NCI-H2196 (cell line): ENCODE measurements around the gene DCXR.
A peak's percentile ranks its signal among the peaks of the same experiment; 100 is the strongest.
"Not testable (repeated sequence)": the region's sequence is repeated elsewhere in the genome, so short reads cannot be mapped to it uniquely, and the experiment has no call there.

ENCODE experiments used
- DNase-seq: peaks from one replicate; lab custom pipeline; 2025; ENCODE audit not compliant: unreplicated experiment; lab: John Stamatoyannopoulos, UW

The DCXR gene

DNA sequence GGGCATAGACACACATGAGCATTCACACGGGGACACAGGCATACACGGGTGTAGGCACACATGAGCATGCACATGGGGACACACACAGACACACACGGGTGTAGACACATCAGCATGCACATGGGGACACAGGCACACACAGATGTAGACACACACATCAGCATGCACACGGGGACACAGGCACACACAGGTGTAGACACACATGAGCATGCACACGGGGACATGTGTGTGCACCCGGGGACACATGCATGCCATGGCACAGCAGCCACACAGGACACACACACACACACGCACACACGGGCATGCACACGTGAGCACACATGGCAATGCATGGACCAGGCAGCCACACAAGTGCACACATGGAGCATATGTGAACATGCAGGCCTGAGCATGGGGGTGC is 5.2 kb upstream of the DCXR start:
- no peak for DNase-seq

DNA sequence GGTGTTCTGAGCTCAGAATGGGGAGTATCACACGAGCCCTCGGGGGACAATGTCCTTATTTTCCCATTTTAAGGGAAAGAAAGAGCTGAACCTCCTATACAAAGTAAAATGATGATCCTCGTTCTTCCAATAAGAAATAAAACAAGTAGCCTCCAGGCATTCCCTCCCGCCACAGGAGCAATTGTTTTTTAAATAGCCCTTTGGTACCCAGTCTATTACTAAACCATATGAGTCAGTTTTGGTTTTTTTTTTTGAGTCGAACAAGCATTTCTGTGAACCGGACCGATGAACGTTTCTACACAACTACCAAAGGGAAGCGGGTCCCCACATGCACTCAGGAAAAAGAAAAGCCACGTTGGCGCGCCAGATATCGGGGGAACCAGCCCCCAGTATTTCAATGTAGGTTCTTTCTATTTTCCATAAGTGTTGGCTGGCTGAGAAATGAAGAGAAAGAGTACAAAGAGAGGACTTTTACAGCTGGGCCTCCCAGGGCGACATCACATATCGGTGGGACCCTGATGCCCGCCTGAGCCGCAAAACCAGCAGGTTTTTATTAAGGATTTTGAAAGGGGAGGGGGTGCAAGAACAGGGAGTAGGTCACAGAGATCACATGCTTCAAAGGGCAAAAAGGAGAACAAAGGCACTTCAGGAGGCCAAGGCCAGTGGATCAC is 3.8 kb upstream of the DCXR start:
- DNase-seq, result no peak

DNA sequence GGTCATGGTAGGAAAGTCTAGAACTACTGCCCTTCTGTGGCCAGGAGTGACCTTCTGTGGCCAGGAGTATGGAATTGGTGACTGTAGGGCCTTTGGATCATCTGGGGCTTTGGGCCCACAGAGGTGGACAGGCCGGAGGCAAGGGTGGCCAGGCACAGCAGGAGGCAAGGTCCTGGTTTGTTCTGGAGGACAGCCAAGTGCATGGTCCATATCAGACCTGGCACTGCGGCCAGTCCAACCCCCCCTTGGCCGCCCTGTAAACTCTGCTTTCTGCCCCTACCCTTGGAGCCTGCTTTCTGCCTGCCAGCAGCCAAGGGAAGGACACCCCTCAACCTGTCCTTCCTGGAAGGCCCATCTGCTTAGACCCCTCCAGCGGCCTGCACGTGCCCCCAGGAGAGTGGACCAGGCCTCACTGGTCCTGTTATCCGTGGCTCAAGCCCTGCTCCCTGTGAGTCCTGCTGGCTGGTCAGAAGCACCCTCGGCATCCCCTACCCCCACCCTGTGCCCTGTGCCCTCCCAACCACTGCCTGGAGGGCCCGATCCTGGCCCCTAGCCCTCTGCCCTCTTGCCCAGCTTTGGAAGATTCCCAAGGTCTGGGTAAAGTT is 2.3 kb upstream of the DCXR start:
- no peak for DNase-seq

DNA sequence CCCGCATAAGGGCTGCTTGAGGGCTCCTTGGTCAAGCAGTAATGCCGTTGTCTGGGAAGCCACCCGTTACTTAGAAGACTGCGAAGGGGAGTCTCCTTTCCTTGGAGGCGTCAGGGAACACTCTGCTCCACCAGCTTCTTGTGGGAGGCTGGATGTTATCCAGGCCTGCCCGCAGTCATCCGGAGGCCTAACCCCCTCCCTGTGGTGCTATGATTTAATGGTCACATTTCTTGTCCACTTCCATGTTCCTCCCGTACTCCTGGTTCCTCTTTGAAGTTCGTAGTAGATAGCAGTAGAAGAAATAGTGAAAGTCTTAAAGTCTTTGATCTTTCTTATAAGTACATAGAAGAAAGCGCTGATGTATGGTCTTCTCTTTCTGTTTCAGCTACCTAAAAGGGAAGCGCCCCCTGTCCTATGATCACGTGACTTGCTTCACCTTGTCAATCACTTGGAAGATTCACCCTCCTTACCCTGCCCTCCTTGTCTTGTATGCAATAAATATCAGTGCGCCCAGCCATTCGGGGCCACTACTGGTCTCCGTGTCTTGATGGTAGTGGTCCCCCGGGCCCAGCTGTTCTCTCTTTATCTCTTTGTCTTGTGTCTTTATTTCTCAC is 1.4 kb upstream of the DCXR start:
- not testable (repeated sequence) for DNase-seq

DNA sequence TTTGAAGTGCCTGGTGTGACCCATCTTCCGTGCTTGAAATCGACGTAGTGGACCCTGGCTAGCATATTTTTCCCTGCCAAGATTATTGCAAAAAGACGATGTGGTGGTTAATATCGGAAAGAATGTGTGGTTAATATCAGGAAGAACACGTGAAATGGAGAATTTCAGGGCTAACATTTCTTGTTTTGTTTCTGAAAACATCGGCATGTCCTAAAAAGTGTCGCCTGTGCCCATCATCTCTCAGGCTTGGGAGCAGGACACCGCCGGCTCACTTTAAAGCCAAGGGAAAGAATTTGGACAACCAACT is 345 bp upstream of the DCXR start:
- no peak for DNase-seq

DNA sequence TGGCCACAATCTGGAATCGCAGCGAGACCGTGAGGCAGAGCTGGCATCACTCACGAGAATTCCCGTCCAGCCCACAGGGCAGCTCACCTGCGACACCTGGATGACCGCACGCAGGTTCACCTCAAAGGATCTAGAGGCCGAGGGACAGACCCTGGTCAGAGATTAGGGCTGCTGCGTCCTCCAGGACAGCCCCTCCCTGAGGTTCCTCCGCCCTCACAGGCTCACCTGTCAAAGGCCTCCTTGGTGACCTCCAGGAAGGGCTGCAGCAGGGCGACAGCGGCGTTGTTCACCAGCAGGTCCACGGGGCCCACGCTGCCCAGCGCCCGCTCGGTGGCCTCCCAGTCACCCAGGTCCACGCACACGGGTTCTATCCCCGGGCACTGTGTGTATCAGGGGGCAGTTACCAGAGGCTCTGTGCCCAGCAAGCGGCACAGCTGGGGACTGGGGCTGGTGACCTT is 834 bp downstream of the DCXR start:
- no peak for DNase-seq

DNA sequence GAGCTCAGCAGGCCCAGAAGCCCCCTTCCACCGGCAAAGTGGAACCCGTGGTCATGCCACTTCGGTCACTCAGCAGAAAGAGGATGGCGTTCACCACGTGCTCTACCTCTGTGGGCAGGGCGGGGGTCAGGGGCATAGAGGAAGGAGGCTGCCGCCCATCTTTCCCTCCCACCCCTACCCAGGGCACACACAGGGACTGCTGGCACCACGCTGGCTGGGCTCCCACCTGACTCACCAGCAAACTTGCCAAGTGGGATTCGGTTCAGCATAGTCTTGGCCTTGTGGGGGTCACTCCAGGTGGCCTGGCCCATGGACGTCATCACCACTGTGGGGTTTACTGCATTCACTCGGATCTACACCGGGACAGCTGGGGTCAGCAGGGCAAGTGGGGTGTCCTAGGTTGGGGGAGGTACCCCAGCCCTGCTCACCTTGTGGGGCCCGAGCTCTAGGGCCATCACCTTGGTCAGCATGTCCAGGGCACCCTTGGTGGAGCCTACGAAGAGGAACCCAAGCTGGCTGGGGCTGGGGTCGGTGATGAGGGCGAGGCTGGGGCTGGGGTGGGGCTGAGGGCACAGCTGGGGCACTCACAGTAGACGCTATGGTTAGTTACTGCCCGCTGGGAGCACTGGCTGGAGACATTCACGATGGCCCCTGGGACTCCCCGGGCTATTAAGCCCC is 1.4 kb downstream of the DCXR start:
- no peak for DNase-seq

DNA sequence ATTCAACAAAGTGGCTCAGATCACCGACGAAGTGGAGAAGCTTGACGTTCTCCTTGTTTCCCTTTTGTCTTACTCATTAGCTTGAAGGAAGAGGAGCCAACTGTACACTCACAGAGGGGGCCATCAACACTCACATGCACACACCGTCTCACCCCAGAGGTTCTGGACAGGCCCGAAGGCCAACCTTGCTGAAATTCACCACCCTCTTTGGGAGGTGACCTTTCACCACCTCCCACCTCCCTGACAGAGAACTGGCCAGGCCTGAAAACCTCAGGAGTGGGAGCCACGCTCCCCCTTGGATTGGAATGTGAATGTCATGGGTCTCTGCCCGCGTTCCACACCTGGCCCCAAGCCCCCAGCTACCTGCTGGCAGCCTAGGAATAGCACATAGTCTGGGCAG is 2.0 kb downstream of the DCXR start:
- DNase-seq, result no peak

DNA sequence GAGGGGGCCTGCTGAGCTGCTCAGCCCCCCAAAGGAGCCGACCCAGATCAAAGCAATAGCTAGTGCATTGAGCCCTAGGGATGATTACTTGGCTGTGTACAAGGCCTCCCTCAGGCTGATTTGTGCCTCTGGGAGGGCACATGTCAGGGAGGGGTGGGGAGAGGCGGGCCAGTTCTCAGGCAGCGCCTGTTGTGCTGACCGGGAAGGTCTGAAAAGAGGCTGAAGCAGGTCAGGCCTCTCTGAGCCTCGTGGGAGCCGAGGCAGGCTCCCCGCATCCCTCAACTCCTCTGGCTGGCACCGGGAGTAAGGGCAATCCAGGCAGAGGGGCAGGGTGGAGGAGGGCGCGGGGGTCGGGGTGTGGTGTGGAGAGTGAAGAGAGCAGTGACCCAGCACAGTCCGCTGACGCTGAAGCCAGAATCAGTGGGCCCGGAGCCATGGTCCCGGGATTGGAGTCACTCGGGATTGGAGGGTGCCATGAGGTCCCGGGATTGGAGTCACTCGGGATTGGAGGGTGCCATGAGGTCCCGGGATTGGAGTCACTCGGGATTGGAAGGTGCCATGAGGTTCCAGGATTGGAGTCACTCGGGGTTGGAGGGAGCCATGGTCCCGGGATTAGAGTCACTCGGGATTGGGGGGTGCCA is 3.0 kb downstream of the DCXR start:
- DNase-seq, result no peak

DNA sequence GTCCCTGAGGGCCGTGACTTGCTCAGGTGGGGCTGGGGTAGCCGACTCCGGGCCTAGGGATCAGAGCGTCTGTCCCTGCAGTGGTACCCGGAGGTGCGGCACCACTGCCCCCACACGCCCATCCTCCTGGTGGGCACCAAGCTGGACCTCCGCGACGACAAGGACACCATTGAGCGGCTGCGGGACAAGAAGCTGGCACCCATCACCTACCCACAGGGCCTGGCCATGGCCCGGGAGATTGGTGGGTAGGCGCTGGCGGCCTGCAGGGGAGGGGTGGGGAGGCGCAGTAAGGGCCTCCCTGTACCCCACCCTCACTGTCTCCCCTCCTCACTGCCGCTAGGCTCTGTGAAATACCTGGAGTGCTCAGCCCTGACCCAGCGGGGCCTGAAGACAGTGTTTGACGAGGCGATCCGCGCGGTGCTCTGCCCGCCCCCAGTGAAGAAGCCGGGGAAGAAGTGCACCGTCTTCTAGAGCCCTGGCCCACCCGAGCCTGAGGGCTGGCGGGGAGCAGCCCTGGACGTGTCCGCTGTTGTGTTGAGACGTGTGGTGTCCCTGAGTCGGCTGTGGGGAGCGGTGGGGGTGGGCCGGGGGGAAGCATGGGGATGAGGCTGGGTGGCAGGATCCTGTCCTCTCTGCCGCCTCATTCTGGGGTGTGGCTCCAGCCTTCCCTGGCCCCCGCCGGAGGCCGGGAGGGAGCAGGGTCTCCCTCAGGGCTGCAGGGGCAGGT is 4.0 kb downstream of the DCXR start:
- DNase-seq, result no peak

DNA sequence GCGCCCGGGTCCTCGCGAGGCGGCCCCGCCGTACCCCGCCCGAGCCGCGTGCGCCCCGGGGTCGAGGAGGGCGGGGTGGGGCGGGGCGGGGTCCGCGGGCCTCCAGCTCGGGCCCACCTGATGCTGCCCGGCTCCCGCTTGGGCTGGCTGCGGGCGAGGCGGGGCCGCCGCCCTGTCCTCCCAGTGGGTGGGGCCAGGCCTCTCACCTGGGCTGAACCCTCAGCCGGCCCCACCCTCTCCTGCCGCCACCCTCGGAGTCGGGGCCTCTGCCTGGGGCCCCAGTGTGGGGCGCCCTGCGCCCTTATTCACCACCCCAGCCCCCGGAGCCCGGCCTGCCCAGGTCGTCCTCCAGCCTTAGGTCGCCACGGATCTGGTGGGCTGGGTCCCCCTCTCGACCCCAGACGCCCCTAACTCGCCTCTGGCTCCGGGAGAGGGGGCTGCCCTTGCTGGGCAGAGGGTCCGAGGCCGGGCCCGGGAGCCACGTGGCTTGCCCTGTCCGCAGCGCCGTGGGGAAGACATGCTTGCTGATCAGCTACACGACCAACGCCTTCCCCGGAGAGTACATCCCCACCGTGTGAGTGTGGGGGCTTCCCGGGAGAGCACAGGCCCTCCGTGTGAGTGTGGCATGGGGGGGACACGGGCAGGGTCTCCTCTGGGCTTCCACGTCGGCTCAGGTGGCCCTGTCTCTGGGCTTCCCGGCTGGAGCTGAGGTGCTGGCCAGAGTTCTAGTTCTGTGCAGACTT is 5.4 kb downstream of the DCXR start:
- DNase-seq, result peak; percentile 74

DNA sequence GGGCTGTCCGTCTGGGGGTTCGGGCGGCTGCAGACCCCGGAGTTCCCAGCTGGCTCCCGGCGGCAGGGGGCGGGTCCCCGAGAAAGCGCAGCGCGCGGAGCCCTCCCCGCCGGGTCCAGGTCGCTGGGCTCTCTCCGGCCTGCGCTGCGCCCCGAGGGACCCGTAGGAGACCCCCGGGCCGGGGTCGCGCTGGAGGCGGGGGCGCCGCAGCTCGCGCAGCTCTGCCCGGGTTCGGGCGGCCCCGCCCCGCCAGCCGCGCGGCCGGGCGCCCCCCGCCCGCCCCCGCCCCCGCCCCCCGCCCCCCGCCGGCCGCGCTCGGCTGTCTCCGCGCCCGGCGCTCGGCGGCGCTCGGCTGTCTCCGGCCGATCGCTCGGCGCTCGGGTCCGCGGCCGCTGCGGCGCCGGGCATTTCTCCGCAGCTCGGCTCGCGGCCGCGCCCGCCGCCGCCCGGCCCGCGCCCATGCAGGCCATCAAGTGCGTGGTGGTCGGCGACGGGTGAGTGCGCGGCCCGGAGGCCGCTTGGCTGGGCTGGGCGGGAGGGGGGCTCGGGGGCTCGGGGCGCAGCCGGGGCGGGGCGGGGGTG is 6.1 kb downstream of the DCXR start, which contains the start of gene RAC3:
RAC3 (plus strand) TSS at position 376 of the 582 bp plus-strand sequence; CDS start at position 460, 84 bp downstream.
- peak; percentile 84 for DNase-seq

DNA sequence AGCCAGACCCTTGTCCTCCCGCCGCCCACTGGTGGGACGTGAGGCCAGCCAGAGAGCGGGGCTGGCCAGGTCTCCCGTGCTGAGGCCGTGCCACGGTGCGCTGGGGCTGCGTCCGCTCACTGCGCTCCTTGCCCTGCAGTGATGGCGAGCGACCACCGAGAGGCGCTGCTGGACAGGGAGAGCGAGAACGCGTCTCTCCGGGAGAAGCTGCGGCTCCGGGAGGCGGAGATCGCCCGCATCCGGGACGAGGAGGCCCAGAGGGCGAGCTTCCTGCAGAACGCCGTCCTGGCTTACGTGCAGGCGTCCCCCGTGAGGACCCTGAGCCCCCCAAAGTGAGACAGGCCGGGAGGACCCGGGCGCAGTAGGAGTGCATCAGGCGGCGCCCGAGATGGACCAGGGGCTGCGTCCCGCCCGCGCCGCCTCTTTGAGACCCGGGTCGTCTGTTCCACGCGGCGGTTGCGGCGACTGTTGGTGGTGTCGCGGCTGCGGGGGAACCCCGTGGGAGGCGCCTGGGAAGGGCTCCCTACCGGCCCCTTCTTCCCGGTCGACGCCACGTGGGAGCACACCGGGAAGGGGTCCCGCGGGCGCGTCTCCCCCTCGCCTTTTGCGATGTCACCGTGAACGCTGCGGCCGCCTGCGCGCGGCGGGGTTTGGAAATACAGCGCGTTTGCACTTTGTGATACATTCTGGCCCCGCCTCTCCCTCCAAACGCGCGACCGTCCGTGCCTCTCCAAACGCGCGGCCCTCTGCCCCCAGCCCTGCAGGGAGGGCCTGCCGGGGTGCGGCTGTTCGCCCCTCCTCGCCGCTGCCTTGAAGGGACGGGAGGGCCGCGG is 6.8 kb downstream of the DCXR start:
- peak; percentile 96 for DNase-seq

DNA sequence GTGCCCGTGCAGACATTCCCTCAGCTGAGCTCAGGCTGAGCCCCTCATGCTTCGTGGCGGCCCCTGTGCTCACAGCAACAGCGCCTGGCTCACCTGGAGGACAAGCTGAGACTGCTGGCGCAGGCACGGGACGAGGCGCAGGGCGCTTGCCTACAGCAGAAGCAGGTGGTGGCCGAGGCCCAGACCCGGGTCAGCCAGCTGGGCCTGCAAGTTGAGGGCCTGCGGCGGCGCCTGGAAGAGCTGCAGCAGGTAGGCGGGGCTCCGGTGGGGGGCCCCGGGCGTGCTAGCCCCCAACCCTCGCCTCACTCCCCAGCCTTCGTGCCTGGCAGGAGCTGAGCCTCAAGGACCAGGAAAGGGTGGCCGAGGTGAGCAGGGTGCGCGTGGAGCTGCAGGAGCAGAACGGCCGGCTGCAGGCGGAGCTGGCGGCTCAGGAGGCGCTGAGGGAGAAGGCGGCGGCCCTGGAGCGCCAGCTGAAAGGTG is 7.5 kb downstream of the DCXR start:
- peak; percentile 58 for DNase-seq

DNA sequence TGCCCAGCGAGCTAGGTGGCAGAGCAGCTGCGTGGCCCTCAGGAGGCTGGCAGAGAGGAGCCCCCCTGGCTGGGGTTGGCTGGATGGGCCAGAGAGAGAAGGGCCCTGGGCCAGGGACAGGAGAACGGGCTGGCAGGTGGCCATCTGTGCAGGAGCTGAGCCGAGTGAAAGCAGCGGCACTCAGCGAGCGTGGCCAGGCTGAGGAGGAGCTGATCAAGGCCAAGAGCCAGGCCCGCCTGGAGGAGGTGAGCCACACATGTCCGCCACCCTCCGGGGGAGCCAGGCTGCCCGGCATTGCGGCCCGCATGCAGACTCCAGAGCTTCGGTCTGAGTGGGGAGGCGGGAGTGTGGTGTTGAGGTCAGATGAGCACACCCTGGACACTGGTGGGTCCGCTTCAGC is 8.1 kb downstream of the DCXR start:
- peak; percentile 29 for DNase-seq

DNA sequence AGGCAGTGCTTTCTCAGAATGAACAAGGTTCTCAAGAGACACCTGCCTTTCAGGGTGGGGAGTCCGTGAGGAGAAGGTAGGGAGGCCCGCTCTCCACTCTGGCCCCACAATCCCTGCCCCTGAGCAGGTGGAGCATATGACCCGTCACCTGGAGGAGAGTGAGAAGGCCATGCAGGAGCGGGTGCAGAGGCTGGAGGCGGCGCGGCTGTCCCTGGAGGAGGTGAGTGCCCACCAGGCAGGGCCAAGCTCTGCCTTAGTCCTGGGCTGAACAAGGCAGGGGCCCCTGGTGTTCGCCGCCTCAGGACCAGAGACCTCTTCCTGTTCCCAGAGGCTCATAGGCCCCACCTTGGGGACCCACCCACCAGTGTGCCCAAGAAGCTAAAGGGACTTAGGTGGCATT is 8.5 kb downstream of the DCXR start:
- DNase-seq, result no peak

DNA sequence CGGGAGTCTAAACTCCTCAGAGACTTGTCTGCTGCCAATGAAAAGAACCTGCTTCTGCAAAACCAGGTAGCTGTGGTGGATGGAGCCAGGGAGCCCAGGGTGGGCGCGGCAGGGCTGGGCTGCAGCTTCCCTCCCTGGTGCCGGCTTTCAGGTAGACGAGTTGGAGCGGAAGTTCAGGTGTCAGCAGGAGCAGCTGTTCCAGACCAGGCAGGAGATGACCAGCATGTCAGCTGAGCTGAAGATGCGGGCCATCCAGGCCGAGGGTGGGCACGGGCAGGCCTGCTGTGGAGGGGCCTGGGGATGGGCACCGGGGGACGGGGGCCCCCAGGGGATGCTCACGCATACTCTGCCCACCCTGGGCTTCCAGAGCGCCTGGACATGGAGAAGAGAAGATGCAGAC is 9.3 kb downstream of the DCXR start:
- DNase-seq, result no peak

DNA sequence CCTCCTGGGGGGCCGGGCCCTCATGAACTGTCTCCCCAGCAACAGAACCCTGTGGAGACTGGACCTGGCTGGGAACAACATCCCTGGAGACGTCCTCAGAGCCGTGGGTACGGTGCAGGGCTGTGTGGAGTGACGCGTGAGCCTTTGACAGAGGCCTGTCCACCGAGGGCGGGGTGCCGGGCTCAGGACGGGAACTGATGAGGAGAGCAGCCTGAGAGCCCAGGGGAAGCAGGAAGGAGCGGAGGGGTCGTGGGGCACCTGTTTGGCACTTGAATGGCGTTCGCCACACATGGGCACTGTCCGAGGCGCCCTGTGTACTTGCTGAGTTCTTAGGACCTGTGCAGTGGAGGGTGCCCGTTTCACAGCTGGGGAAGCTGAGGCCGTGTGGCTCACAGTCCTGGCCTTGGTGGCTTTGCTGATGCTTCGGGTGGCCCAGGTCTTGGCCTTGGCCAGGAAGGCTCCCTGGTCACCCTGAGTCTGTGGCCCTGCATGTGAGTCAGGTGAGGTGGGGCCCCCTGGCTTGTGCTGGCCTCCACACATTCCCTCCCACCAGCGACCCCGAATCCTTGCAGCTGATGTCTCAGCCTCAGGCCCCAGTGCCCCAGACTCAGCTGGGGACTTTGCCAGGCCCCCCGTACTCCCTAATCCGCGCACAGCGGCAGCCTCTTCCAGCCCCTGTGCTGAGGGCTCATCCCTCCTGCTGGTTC is 11.9 kb downstream of the DCXR start:
- no peak for DNase-seq
